HEK293T (cell line): ENCODE results near the gene MAD1L1.

ENCODE experiments used
- BHLHE40 ChIP-seq: fragments of 450-650 bp; IDR thresholded peaks from 2 replicates; pipeline ENCODE4 v1.6.1; 2016; ENCODE audit warnings: mild to moderate bottlenecking, moderate library complexity, borderline replicate concordance
- FOXA1 ChIP-seq: fragments of 450-650 bp; IDR thresholded peaks from 2 replicates; pipeline ENCODE4 v1.6.1; 2016; ENCODE audit warnings: mild to moderate bottlenecking
- FOXM1 ChIP-seq: fragments of 450-650 bp; IDR thresholded peaks from 2 replicates; pipeline ENCODE4 v1.6.1; 2017; ENCODE audit warnings: mild to moderate bottlenecking, borderline replicate concordance
- HDGF ChIP-seq: fragments of 450-650 bp; IDR thresholded peaks from 2 replicates; pipeline ENCODE4 v1.6.1; 2017; ENCODE audit warnings: antibody characterized with exemption, borderline replicate concordance
- LEF1 ChIP-seq: fragments of 450-650 bp; IDR thresholded peaks from 2 replicates; pipeline ENCODE4 v1.6.1; 2017; ENCODE audit warnings: mild to moderate bottlenecking, borderline replicate concordance
- NFRKB ChIP-seq: fragments of 450-650 bp; IDR thresholded peaks from 2 replicates; pipeline ENCODE4 v1.6.1; 2016; ENCODE audit warnings: mild to moderate bottlenecking, moderate library complexity
- TARDBP ChIP-seq: fragments of 450-650 bp; IDR thresholded peaks from 2 replicates; pipeline ENCODE4 v1.6.1; 2016
- ZNF384 ChIP-seq: fragments of 450-650 bp; IDR thresholded peaks from 2 replicates; pipeline ENCODE4 v1.6.1; 2016
- TF ChIP-seq, protein P1 (sequence below): fragments of 450-650 bp; IDR thresholded peaks from 2 replicates; pipeline ENCODE4 v1.6.1; 2016

DNA sequence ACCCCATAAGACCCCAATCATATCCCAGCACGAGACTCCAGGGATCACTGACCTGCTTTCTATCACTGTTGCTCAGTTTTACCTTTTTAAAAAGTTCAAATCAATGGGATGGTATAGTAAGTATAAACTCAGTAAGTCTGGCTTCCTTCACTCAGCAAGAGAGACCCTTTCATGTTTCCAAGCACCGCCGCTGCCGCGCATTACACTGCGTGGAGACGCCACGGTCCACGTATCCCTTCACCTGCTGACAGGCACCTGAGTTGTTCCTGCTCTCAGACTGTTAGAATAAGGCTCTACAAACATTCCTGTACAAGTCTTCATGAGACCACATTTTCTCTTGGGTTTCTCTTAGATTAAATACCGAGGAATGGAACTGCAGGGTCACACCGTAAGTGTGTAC is 28.3 kb downstream of the MAD1L1 start:
- TF ChIP-seq BHLHE40 (no peak), FOXM1 (no peak), ZNF384 (no peak), TARDBP (no peak), FOXA1 (no peak), HDGF (no peak), LEF1 (no peak), NFRKB (no peak)
- TF ChIP-seq, protein P1, sequence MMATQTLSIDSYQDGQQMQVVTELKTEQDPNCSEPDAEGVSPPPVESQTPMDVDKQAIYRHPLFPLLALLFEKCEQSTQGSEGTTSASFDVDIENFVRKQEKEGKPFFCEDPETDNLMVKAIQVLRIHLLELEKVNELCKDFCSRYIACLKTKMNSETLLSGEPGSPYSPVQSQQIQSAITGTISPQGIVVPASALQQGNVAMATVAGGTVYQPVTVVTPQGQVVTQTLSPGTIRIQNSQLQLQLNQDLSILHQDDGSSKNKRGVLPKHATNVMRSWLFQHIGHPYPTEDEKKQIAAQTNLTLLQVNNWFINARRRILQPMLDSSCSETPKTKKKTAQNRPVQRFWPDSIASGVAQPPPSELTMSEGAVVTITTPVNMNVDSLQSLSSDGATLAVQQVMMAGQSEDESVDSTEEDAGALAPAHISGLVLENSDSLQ, result no peak
